Measurements from ENCODE around the gene METTL2B. TPM values are rescaled to one million over a fixed set of nuclear protein-coding genes. Genes with fewer than 3 reads are reported as not detected.
"Not testable (repeated sequence)": the region's sequence is repeated elsewhere in the genome, so short reads cannot be mapped to it uniquely, and the experiment has no call there.

METTL2B gene
- total RNA-seq, 1 donor from 2014 or later: 37.4 TPM

- intact Hi-C loops (cut with DNase I): no loop called here
- Histone ChIP-seq H3K27ac (no peak overlapping the region), H3K27me3 (no peaks in the 10 kb centered on the region), H3K9me3 (no peaks in the 10 kb centered on the region), H3K4me1 (no peaks in the 10 kb centered on the region), H3K4me3 (no peak overlapping the region), H3K36me3 (peaks cover 13 to 33% of the 10 kb centered on the region in 2 donors)
- no peak for DNase-seq (ENCODE audit: low spot score in 2 of 2)
- TF ChIP-seq, protein P1, sequence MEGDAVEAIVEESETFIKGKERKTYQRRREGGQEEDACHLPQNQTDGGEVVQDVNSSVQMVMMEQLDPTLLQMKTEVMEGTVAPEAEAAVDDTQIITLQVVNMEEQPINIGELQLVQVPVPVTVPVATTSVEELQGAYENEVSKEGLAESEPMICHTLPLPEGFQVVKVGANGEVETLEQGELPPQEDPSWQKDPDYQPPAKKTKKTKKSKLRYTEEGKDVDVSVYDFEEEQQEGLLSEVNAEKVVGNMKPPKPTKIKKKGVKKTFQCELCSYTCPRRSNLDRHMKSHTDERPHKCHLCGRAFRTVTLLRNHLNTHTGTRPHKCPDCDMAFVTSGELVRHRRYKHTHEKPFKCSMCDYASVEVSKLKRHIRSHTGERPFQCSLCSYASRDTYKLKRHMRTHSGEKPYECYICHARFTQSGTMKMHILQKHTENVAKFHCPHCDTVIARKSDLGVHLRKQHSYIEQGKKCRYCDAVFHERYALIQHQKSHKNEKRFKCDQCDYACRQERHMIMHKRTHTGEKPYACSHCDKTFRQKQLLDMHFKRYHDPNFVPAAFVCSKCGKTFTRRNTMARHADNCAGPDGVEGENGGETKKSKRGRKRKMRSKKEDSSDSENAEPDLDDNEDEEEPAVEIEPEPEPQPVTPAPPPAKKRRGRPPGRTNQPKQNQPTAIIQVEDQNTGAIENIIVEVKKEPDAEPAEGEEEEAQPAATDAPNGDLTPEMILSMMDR (IDR thresholded peaks at IDR 0.05): no peak
These were observed 74.4 kb downstream of the METTL2B start for GRCh38 chr7:128550920-128551319.

GRCh38 chr7:128554394-128554793 is 77.8 kb downstream of the METTL2B start:
- H3K9me3 ChIP-seq; DNase-seq (ENCODE audit: low spot score in 2 of 2); H3K27ac ChIP-seq; H3K4me1 ChIP-seq; H3K4me3 ChIP-seq; H3K27me3 ChIP-seq; intact Hi-C loops (cut with DNase I): not testable (repeated sequence)
- peaks cover 0 to 11% of the 10 kb centered on the region in 2 donors for H3K36me3 ChIP-seq

Other genes with a start within 250 kb of the METTL2B start
- gene LEP, start 235.5 kb upstream of the METTL2B start, total RNA-seq: not detected
- gene RBM28, start 132.8 kb upstream of the METTL2B start, total RNA-seq: 23.8 TPM
- gene PRRT4, start 115.1 kb upstream of the METTL2B start, total RNA-seq: 7.6 TPM
- 148 TPM for gene IMPDH1, start 66.8 kb upstream of the METTL2B start, total RNA-seq
- gene HILPDA, start 20.9 kb upstream of the METTL2B start, total RNA-seq: 19.3 TPM
- 0.53 TPM for gene GARIN1A, start 195.5 kb downstream of the METTL2B start, total RNA-seq